K562 (cell line): Measurements from ENCODE around the gene TMEM158. TPM values are rescaled to one million over a fixed set of nuclear protein-coding genes. Genes with fewer than 3 reads are reported as not detected.

Experiments used
- E2F3 ChIP-seq: fragments of 250-450 bp; sonication (Bioruptor Pico); IDR thresholded peaks from 2 replicates; pipeline ENCODE4 v1.4.0; 2020; ENCODE audit warnings: mild to moderate bottlenecking
- ESRRA ChIP-seq: fragments of 450-650 bp; IDR thresholded peaks from 2 replicates; pipeline ENCODE4 v1.6.1; 2014; ENCODE audit warnings: low read depth, mild to moderate bottlenecking, moderate library complexity, borderline replicate concordance
- GATAD2B ChIP-seq: fragments of 450-650 bp; IDR thresholded peaks from 2 replicates; pipeline ENCODE4 v1.6.1; 2017; ENCODE audit warnings: mild to moderate bottlenecking, borderline replicate concordance
- MYBL2 ChIP-seq, 2 experiments: fragments of 450-650 bp in 1 of 2; sonication (generic) in 1 of 2; formaldehyde crosslinking in 1 of 2; IDR thresholded peaks; 2 replicates each; pipeline versions ENCODE4 v1.6.1 to v1.8.1; 2017 to 2022; ENCODE audit warnings: borderline replicate concordance in 1 of 2, inconsistent platforms in 1 of 2, low read depth in 1 of 2, mild to moderate bottlenecking in 1 of 2, missing genetic modification reagents in 1 of 2, moderate library complexity in 1 of 2
- NONO ChIP-seq, 2 experiments: fragments of 200-400 bp in 1 of 2; fragments of 450-650 bp in 1 of 2; formaldehyde crosslinking in 1 of 2; IDR thresholded peaks; 2 replicates each; pipeline ENCODE4 v1.6.1; 2017; ENCODE audit warnings: low read depth in 2 of 2, mild to moderate bottlenecking in 2 of 2, moderate library complexity in 2 of 2, low read length in 1 of 2
- SIN3B ChIP-seq: fragments of 450-650 bp; IDR thresholded peaks from 2 replicates; pipeline ENCODE4 v1.6.1; 2017; ENCODE audit warnings: low read depth, mild to moderate bottlenecking, moderate library complexity
- ZEB2 ChIP-seq: fragments of 450-650 bp; IDR thresholded peaks from 2 replicates; pipeline ENCODE4 v1.6.1; 2016
- ZNF146 ChIP-seq: IDR thresholded peaks from one replicate; pipeline ENCODE4 v1.6.1; 2018; ENCODE audit warnings: missing compliant biosample characterization; ENCODE audit not compliant: unreplicated experiment
- ZNF695 ChIP-seq: fragments of 450-650 bp; formaldehyde crosslinking; IDR thresholded peaks from 2 replicates; pipeline ENCODE4 v1.4.0; 2020; ENCODE audit warnings: mild to moderate bottlenecking, moderate library complexity
- polyA plus RNA-seq, 8 experiments: library from polyadenylated mRNA; depleted of rRNA in 4 of 8; stranded (reverse) in 5 of 8; unstranded in 3 of 8; fragments of >200 nt; fragmentation: Nextera tagmentation in 2 of 8; fragmentation: Illumina TruSeq in 1 of 8; extraction: Ambion mirVana in 2 of 8; extraction: Trizol in 1 of 8; gene quantifications; 2 replicates each; pipeline versions ENCODE4 v1.2.1 to v1.2.3, GENCODE V29; 2011 to 2014; ENCODE audit warnings: inconsistent platforms in 1 of 8, missing spikeins in 1 of 8
- total RNA-seq, 7 experiments: library from RNA; depleted of rRNA in 6 of 7; stranded (reverse); fragments of >200 nt in 6 of 7; fragmentation: Illumina TruSeq in 2 of 7; extraction: Trizol in 2 of 7; gene quantifications; 2 replicates each; pipeline versions ENCODE4 v1.2.1 to v1.2.3, GENCODE V29; 2011 to 2021; ENCODE audit warnings: low replicate concordance in 1 of 7
- TF ChIP-seq, protein P1 (sequence below): fragments of 250-450 bp; sonication (Bioruptor Pico); IDR thresholded peaks from 2 replicates; pipeline ENCODE4 v1.5.0; 2021; ENCODE audit warnings: mild to moderate bottlenecking, borderline replicate concordance
- TF ChIP-seq, protein P2 (sequence below), 2 experiments: fragments of 250-450 bp in 1 of 2; fragments of 450-650 bp in 1 of 2; sonication (Bioruptor Pico) in 1 of 2; IDR thresholded peaks; 2 replicates each; pipeline versions ENCODE4 v1.6.1 to v1.8.0; 2016 to 2021; ENCODE audit warnings: mild to moderate bottlenecking in 2 of 2, moderate library complexity in 2 of 2, missing compliant biosample characterization in 1 of 2, missing genetic modification characterization in 1 of 2
- TF ChIP-seq, protein P3 (sequence below): fragments of 450-650 bp; IDR thresholded peaks from 2 replicates; pipeline ENCODE4 v1.6.1; 2016; ENCODE audit warnings: mild to moderate bottlenecking, moderate library complexity

TMEM158 gene
- total and polyA plus RNA-seq, 9 of the 15 experiments (the other 6 are each of a cell fraction or from before 2014, with no cell fraction given) = 2.2 to 46.5 (median 8.4) TPM

DNA sequence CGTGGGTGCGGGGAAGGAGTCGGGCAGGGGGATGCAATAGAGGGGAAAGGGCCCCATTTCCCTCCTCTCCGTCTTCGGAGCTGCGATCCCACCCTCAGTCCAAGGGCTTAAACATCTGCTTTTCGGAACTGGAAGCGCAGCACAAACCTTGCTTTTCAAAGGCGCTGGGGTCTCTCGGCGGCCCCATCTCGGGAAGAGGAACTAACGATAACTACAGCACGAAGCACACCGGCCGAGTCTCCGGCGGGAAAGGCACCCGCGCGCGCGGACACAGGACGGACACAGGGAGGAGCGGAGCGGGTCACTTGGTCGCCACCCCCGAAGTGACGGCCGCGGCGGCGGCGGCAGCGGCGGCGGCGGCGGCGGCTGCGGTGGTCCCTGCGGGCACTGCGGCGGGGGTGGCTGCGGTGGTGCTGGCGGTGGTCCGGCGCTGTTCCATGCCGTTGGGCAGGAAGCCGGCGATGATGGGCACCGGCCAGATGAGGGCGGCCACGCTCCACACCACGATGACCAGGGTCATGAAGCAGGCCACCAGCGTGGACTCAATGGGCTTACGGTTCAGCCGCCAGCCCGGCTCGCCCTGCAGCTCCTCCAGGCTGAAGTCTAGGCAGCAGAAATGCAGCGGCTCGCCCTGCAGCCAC is 1.1 kb downstream of the TMEM158 start (continued):
- TF ChIP-seq, protein P1, sequence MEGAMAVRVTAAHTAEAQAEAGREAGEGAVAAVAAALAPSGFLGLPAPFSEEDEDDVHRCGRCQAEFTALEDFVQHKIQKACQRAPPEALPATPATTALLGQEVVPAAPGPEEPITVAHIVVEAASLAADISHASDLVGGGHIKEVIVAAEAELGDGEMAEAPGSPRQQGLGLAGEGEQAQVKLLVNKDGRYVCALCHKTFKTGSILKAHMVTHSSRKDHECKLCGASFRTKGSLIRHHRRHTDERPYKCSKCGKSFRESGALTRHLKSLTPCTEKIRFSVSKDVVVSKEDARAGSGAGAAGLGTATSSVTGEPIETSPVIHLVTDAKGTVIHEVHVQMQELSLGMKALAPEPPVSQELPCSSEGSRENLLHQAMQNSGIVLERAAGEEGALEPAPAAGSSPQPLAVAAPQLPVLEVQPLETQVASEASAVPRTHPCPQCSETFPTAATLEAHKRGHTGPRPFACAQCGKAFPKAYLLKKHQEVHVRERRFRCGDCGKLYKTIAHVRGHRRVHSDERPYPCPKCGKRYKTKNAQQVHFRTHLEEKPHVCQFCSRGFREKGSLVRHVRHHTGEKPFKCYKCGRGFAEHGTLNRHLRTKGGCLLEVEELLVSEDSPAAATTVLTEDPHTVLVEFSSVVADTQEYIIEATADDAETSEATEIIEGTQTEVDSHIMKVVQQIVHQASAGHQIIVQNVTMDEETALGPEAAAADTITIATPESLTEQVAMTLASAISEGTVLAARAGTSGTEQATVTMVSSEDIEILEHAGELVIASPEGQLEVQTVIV (CRISPR knock-in tag) = 0 out of 2 replicates have a peak, but pooled peaks have one; percentile 52
- TF ChIP-seq, protein P2, sequence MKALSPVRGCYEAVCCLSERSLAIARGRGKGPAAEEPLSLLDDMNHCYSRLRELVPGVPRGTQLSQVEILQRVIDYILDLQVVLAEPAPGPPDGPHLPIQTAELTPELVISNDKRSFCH (CRISPR knock-in tag; IDR thresholded peaks at IDR 0.05) = no peak
- TF ChIP-seq, protein P2 (tag; IDR thresholded peaks at IDR 0.05) = peak; percentile 92
- TF ChIP-seq E2F3 = peak; percentile 89; the same call in 1 of the 2 replicates
- TF ChIP-seq GATAD2B = peak; percentile 95
- TF ChIP-seq ZNF695 (CRISPR knock-in tag) = no peak
- TF ChIP-seq, protein P3, sequence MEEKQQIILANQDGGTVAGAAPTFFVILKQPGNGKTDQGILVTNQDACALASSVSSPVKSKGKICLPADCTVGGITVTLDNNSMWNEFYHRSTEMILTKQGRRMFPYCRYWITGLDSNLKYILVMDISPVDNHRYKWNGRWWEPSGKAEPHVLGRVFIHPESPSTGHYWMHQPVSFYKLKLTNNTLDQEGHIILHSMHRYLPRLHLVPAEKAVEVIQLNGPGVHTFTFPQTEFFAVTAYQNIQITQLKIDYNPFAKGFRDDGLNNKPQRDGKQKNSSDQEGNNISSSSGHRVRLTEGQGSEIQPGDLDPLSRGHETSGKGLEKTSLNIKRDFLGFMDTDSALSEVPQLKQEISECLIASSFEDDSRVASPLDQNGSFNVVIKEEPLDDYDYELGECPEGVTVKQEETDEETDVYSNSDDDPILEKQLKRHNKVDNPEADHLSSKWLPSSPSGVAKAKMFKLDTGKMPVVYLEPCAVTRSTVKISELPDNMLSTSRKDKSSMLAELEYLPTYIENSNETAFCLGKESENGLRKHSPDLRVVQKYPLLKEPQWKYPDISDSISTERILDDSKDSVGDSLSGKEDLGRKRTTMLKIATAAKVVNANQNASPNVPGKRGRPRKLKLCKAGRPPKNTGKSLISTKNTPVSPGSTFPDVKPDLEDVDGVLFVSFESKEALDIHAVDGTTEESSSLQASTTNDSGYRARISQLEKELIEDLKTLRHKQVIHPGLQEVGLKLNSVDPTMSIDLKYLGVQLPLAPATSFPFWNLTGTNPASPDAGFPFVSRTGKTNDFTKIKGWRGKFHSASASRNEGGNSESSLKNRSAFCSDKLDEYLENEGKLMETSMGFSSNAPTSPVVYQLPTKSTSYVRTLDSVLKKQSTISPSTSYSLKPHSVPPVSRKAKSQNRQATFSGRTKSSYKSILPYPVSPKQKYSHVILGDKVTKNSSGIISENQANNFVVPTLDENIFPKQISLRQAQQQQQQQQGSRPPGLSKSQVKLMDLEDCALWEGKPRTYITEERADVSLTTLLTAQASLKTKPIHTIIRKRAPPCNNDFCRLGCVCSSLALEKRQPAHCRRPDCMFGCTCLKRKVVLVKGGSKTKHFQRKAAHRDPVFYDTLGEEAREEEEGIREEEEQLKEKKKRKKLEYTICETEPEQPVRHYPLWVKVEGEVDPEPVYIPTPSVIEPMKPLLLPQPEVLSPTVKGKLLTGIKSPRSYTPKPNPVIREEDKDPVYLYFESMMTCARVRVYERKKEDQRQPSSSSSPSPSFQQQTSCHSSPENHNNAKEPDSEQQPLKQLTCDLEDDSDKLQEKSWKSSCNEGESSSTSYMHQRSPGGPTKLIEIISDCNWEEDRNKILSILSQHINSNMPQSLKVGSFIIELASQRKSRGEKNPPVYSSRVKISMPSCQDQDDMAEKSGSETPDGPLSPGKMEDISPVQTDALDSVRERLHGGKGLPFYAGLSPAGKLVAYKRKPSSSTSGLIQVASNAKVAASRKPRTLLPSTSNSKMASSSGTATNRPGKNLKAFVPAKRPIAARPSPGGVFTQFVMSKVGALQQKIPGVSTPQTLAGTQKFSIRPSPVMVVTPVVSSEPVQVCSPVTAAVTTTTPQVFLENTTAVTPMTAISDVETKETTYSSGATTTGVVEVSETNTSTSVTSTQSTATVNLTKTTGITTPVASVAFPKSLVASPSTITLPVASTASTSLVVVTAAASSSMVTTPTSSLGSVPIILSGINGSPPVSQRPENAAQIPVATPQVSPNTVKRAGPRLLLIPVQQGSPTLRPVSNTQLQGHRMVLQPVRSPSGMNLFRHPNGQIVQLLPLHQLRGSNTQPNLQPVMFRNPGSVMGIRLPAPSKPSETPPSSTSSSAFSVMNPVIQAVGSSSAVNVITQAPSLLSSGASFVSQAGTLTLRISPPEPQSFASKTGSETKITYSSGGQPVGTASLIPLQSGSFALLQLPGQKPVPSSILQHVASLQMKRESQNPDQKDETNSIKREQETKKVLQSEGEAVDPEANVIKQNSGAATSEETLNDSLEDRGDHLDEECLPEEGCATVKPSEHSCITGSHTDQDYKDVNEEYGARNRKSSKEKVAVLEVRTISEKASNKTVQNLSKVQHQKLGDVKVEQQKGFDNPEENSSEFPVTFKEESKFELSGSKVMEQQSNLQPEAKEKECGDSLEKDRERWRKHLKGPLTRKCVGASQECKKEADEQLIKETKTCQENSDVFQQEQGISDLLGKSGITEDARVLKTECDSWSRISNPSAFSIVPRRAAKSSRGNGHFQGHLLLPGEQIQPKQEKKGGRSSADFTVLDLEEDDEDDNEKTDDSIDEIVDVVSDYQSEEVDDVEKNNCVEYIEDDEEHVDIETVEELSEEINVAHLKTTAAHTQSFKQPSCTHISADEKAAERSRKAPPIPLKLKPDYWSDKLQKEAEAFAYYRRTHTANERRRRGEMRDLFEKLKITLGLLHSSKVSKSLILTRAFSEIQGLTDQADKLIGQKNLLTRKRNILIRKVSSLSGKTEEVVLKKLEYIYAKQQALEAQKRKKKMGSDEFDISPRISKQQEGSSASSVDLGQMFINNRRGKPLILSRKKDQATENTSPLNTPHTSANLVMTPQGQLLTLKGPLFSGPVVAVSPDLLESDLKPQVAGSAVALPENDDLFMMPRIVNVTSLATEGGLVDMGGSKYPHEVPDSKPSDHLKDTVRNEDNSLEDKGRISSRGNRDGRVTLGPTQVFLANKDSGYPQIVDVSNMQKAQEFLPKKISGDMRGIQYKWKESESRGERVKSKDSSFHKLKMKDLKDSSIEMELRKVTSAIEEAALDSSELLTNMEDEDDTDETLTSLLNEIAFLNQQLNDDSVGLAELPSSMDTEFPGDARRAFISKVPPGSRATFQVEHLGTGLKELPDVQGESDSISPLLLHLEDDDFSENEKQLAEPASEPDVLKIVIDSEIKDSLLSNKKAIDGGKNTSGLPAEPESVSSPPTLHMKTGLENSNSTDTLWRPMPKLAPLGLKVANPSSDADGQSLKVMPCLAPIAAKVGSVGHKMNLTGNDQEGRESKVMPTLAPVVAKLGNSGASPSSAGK = peak; percentile 79
- no peak for TF ChIP-seq ZNF146
- peak in 1 of 2 experiments; percentile 87; a peak in 2 of 4 replicates for TF ChIP-seq NONO (IDR thresholded peaks at IDR 0.05; ENCODE audit: low read depth in 2 of 2, low read length in 1 of 2)
- no peak for TF ChIP-seq MYBL2 (IDR thresholded peaks at IDR 0.05; ENCODE audit: low read depth)
- TF ChIP-seq MYBL2 (CRISPR knock-in tag; IDR thresholded peaks at IDR 0.05; ENCODE audit: borderline replicate concordance) = no peak
- peak; percentile 89 for TF ChIP-seq SIN3B
- TF ChIP-seq ESRRA = peak; percentile 44; the same call in 1 of the 2 replicates
- TF ChIP-seq ZEB2 = 0 out of 2 replicates have a peak, but pooled peaks have one; percentile 32
